ENCODE results near the gene HLA-DMB. TPM values are rescaled to one million over a fixed set of nuclear protein-coding genes. Genes with fewer than 3 reads are reported as not detected.

HLA-DMB gene
- polyA plus RNA-seq, 1 donor from 2014 or later = 2.9 TPM

GRCh38 chr6:32967151-32968091, 26.6 kb upstream of the HLA-DMB start:
- H3K27ac ChIP-seq (ENCODE audit: low read length) = peak overlapping the region; percentile 100
- no peaks in the 10 kb centered on the region for H3K27me3 ChIP-seq (ENCODE audit: insufficient read depth, low read depth, low read length)
- peaks cover 50% of the 10 kb centered on the region for H3K79me2 ChIP-seq (replicated peaks; ENCODE audit: insufficient read depth, low read length)
- H4K20me1 ChIP-seq (ENCODE audit: insufficient read depth) = peaks cover 3% of the 10 kb centered on the region
- peak overlapping the region; percentile 100 for H3K9ac ChIP-seq (ENCODE audit: low read length)
- no peaks in the 10 kb centered on the region for H3K9me2 ChIP-seq (ENCODE audit: insufficient read depth, low read length)
- H3K4me3 ChIP-seq (ENCODE audit: low read length) = peak overlapping the region; percentile 84
- peak overlapping the region; percentile 51 for H3K4me2 ChIP-seq (ENCODE audit: low read length)
- H3K9me3 ChIP-seq (ENCODE audit: low read length) = no peaks in the 10 kb centered on the region
- H2AFZ ChIP-seq (ENCODE audit: low read depth, low read length) = peak overlapping the region; percentile 65
- H3F3A ChIP-seq (ENCODE audit: insufficient read depth, low read length, poor library complexity, severe bottlenecking) = peaks cover 13% of the 10 kb centered on the region
- H3K36me3 ChIP-seq (ENCODE audit: insufficient read depth, low read length) = no peaks in the 10 kb centered on the region
- TF ChIP-seq EZH2 (IDR thresholded peaks at IDR 0.05; ENCODE audit: borderline replicate concordance, insufficient read depth, low read length, poor library complexity, severe bottlenecking) (no peak), MXI1 (conservative IDR thresholded peaks at IDR 0.05; ENCODE audit: poor library complexity, severe bottlenecking) (no peak), EP300 (conservative IDR thresholded peaks at IDR 0.05; ENCODE audit: poor library complexity, severe bottlenecking) (no peak), RAD21 (conservative IDR thresholded peaks at IDR 0.05) (peak; percentile 59), REST (IDR thresholded peaks at IDR 0.05; ENCODE audit: borderline replicate concordance) (no peak), SMC3 (conservative IDR thresholded peaks at IDR 0.05; ENCODE audit: poor library complexity) (peak; percentile 80), CTCF (IDR thresholded peaks at IDR 0.05; ENCODE audit: poor library complexity, severe bottlenecking) (peak; percentile 84), POLR2AphosphoS5 (IDR thresholded peaks at IDR 0.05) (no peak), TAF1 (IDR thresholded peaks at IDR 0.05; ENCODE audit: low read depth) (no peak)

GRCh38 chr6:32964776-32965175, 23.9 kb upstream of the HLA-DMB start:
- H3F3A ChIP-seq (ENCODE audit: insufficient read depth, low read length, poor library complexity, severe bottlenecking) = peaks cover 8% of the 10 kb centered on the region
- H3K9ac ChIP-seq (ENCODE audit: low read length) = no peak overlapping the region
- H3K4me3 ChIP-seq (ENCODE audit: low read length) = no peak overlapping the region
- no peak overlapping the region for H2AFZ ChIP-seq (ENCODE audit: low read depth, low read length)
- H3K4me2 ChIP-seq (ENCODE audit: low read length) = no peak overlapping the region
- no peaks in the 10 kb centered on the region for H3K27me3 ChIP-seq (ENCODE audit: insufficient read depth, low read depth, low read length)
- H4K20me1 ChIP-seq (ENCODE audit: insufficient read depth) = no peaks in the 10 kb centered on the region
- TF ChIP-seq SMC3 (conservative IDR thresholded peaks at IDR 0.05; ENCODE audit: poor library complexity) (no peak), POLR2AphosphoS5 (IDR thresholded peaks at IDR 0.05) (no peak)
- peaks cover 34% of the 10 kb centered on the region for H3K79me2 ChIP-seq (replicated peaks; ENCODE audit: insufficient read depth, low read length)
- no peaks in the 10 kb centered on the region for H3K36me3 ChIP-seq (ENCODE audit: insufficient read depth, low read length)
- no peaks in the 10 kb centered on the region for H3K9me3 ChIP-seq (ENCODE audit: low read length)
- no peaks in the 10 kb centered on the region for H3K9me2 ChIP-seq (ENCODE audit: insufficient read depth, low read length)
- H3K27ac ChIP-seq (ENCODE audit: low read length) = no peak overlapping the region
